ENCODE data around the gene SERPINB1. TPM values are rescaled to one million over a fixed set of nuclear protein-coding genes. Genes with fewer than 3 reads are reported as not detected.

SERPINB1 gene
- total and polyA plus RNA-seq, 5 experiments from 2014 or later, result 65.3 to 130 (median 121) TPM

GRCh38 chr6:2797564-2798031 lies 44.1 kb downstream of the SERPINB1 start:
- peaks cover 16 to 53% (median 25%) of the 10 kb centered on the region in 4 donors for H3K4me1 Mint-ChIP-seq
- peaks cover 0 to 3% (median 0%) of the 10 kb centered on the region in 3 donors for H3K36me3 Mint-ChIP-seq
- H3K27ac Mint-ChIP-seq, result peak overlapping the region in 2 of 10 donors; percentile 34 to 79
- H3K9me3 Mint-ChIP-seq, result no peaks in the 10 kb centered on the region
- no peaks in the 10 kb centered on the region for H3K27me3 Mint-ChIP-seq
- DNase-seq (no peak), ATAC-seq (no peak)
- H3K4me3 Mint-ChIP-seq, result no peak overlapping the region
- POLR2A ChIA-PET, result interaction anchor here (1.2 to 1.8 kb wide), 3 partner anchors 32 to 629 kb away, joined by 3 to 6 read pairs (median 5); partner anchors contain the start of gene WRNIP1

DNA sequence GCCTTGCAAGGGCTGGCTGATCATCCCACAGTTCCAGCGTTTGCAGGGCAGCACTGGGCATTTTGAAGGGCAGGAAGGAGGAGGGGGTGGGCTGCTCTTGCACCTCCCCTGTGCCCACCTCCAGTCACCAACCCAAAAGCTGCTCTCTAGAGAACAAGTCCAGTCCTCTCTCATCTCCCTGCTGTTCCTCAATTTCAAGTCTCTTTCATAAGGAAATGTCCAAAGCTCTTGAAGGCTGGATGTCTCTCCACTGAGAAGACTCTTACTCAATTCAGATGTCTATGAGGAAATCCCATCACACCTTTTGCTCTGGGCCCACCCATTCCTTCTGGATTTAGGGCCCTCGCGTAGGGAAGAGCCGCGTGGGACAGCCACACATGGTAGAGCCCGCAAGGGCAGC lies 44.8 kb downstream of the SERPINB1 start:
- Mint-ChIP-seq H3K9me3 (no peaks in the 10 kb centered on the region), H3K4me1 (peaks cover 18 to 60% (median 31%) of the 10 kb centered on the region in 4 donors), H3K4me3 (no peak overlapping the region), H3K27ac (peak overlapping the region in 4 of 10 donors; percentile 15 to 79 (median 34)), H3K36me3 (peaks cover 0 to 3% (median 0%) of the 10 kb centered on the region in 3 donors), H3K27me3 (no peaks in the 10 kb centered on the region)
- DNase-seq (no peak), ATAC-seq (no peak)
- POLR2A ChIA-PET, result interaction anchor here (1.2 to 1.8 kb wide), 3 partner anchors 32 to 630 kb away, joined by 3 to 6 read pairs (median 5); partner anchors contain the start of gene WRNIP1

DNA sequence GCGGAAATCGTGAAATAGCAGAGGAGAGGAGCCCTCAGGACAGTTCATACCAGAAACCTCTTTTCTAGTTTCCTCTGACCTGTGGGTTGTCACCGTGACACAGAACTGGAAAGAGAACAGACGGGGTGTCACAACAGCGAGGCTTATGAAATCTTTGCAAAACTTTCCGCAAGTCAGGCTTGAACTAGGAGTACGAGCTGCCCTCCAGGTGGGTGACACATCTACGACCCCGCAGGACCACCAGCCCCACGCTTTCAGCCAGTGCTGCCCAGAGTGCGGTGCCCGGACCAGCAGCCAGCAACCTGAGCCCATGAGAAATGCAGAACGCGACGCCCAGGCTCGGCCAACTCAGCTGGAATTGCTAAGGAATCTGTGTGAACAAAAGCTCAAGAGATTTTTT lies 45.7 kb downstream of the SERPINB1 start:
- Mint-ChIP-seq H3K4me1 (peaks cover 20 to 68% (median 38%) of the 10 kb centered on the region in 4 donors), H3K27ac (peak overlapping the region in 3 of 10 donors; percentile 19 to 49 (median 41)), H3K27me3 (no peaks in the 10 kb centered on the region), H3K36me3 (peaks cover 0 to 3% (median 0%) of the 10 kb centered on the region in 3 donors), H3K4me3 (no peak overlapping the region), H3K9me3 (no peaks in the 10 kb centered on the region)
- ATAC-seq (no peak), DNase-seq (no peak)
- POLR2A ChIA-PET, result interaction anchor here (1.3 kb wide), 1 partner anchor 194 kb away, joined by 5 read pairs; no protein-coding TSS in a partner anchor

DNA sequence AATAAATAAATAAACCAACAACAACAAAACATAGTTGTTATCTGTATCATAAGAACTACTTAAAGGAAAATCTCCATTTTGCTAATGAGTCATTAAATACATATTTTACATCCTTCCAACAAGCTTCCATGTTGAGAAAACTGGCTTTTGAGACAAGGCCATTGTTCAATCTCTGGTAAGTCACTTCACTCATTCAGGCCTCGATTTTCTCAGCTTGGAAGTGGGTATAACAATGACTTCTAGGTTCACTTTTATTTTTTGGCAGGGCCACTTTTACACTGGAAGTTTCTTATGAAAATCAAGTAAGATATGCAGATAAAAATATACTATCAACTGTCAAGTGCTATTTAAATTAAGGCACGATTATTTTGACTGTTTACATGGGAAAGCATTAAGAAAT lies 46.5 kb downstream of the SERPINB1 start:
- H3K27me3 Mint-ChIP-seq, result no peaks in the 10 kb centered on the region
- peak overlapping the region in 1 of 10 donors; percentile 19 for H3K27ac Mint-ChIP-seq
- peaks cover 20 to 69% (median 44%) of the 10 kb centered on the region in 4 donors for H3K4me1 Mint-ChIP-seq
- ATAC-seq, result no peak
- no peak overlapping the region for H3K4me3 Mint-ChIP-seq
- POLR2A ChIA-PET, result no interaction called here
- peaks cover 0 to 3% (median 0%) of the 10 kb centered on the region in 3 donors for H3K36me3 Mint-ChIP-seq
- H3K9me3 Mint-ChIP-seq, result no peaks in the 10 kb centered on the region
- DNase-seq, result no peak

DNA sequence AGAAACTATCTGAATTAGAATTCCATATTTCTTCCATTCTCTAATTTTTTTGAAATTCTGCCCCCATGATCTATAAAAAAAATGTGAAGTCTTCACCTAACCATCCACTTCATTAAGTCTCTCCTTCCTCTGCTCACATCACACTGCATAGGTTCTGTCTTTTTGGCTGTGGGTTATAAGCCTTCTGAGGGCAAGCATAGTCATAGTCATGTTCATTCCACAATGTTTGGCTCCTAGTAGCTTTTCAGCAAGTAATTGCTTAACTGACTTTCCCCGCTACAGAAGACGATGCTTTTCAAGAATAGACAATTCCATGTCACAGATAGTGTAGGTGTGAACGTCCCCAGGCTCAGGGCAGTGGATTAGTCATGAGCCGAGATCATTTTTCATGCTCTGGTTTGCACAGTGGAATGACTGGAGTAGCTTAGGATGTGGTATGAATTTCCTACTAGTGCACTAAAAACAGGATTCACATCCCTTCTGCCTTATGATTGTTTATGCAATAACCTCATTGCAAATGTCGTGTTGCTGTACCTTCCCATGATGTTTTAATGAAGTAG lies 47.4 kb downstream of the SERPINB1 start:
- peak overlapping the region in 9 of 10 donors; percentile 41 to 93 (median 91) for H3K27ac Mint-ChIP-seq
- H3K9me3 Mint-ChIP-seq, result no peaks in the 10 kb centered on the region
- H3K4me3 Mint-ChIP-seq, result peak overlapping the region in 4 of 10 donors; percentile 6 to 68 (median 34)
- peaks cover 20 to 60% (median 42%) of the 10 kb centered on the region in 4 donors for H3K4me1 Mint-ChIP-seq
- no peaks in the 10 kb centered on the region for H3K27me3 Mint-ChIP-seq
- POLR2A ChIA-PET, result interaction anchor here (0.9 to 1.6 kb wide), 6 partner anchors 25 to 180 kb away, joined by 3 to 14 read pairs (median 4); partner anchors contain the start of gene SERPINB1
- H3K36me3 Mint-ChIP-seq, result peaks cover 0 to 6% (median 0%) of the 10 kb centered on the region in 3 donors
- no peak for ATAC-seq
- DNase-seq, result no peak

DNA sequence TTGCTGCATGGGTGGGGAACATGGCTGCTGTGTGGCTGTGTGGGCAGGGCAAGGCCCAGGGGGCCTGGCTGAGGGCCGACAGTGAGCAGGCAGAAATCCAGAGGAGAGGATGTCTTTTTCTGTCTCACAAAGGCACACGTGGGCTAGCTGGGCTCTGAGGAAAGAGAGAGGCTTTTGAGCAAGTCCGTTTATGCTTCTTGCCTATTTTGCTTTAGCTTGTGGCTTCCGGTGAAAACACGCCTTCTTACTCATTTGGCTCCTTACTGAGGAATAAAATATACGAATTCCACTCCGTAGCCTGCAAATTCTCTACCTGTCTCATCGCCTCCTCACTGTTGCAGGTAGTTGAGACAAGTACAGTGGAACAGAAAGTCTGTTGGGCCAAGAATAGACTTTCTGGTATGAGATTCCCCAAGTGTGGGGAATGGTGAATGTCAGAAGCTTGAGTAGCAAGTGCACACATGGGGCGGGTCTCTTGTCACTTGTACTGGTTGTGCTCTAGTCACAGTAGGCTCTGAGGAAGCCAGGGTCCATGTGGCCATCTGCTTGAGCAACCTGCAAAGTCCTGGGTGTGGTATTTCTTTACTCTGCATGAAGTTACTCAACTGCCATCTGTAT lies 48.0 kb downstream of the SERPINB1 start:
- Mint-ChIP-seq H3K36me3 (peaks cover 0 to 6% (median 0%) of the 10 kb centered on the region in 3 donors), H3K4me1 (peaks cover 20 to 60% (median 42%) of the 10 kb centered on the region in 4 donors), H3K27ac (peak overlapping the region; percentile 76 to 93 (median 90)), H3K4me3 (peak overlapping the region; percentile 4 to 78 (median 65)), H3K27me3 (no peaks in the 10 kb centered on the region), H3K9me3 (no peaks in the 10 kb centered on the region)
- ATAC-seq, result peak; percentile 55 to 64
- POLR2A ChIA-PET, result interaction anchor here (0.9 to 1.6 kb wide), 6 partner anchors 25 to 181 kb away, joined by 3 to 14 read pairs (median 4); partner anchors contain the start of gene SERPINB1
- peak in 3 of 10 donors; percentile 25 to 38 (median 31) for DNase-seq

DNA sequence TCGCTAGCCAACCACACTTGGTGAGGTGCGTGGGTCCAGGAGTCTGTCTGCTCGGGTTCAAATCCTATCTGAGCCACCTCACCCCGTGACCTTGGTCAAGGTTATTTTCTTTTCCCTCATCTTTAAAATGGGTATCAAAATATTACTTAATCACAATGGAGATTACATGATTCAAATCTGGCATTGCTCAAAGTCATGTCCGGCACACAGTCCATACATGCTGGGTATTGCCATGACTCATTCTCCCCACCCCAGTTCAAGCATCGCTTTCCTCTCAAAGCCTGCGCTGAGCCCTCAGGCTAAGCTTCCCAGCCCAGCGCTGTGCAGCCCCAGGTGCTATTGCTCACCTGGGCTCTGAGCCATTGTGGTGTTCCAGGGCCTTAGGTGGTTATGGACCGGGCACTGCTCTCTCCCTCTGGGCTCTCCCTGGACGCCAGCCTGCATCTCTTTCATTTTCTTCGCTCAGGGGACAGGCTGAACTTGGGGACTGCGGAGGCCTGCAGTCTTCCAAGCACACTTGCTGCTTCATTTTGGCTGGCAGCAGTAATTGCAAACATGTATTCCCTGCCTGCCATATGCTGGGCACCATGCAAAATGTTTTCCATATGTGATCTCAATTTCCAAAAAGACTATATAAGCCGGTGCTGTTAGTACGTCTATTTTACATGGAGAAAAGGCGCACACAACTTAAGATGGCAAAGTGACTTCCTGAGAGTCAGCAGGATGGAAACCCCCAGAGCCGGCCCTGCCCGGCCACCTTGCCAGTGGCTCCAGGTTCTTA lies 49.1 kb downstream of the SERPINB1 start:
- DNase-seq, result no peak
- no peak for ATAC-seq
- peaks cover 20 to 56% (median 41%) of the 10 kb centered on the region in 4 donors for H3K4me1 Mint-ChIP-seq
- H3K36me3 Mint-ChIP-seq, result peaks cover 0 to 10% (median 4%) of the 10 kb centered on the region in 3 donors
- peak overlapping the region in 2 of 10 donors; percentile 68 to 78 for H3K4me3 Mint-ChIP-seq
- H3K9me3 Mint-ChIP-seq, result no peaks in the 10 kb centered on the region
- POLR2A ChIA-PET, result interaction anchor here (0.7 to 2.0 kb wide), 7 partner anchors 19 to 197 kb away, joined by 3 to 31 read pairs (median 4); partner anchors contain the start of gene SERPINB1
- no peaks in the 10 kb centered on the region for H3K27me3 Mint-ChIP-seq
- H3K27ac Mint-ChIP-seq, result peak overlapping the region; percentile 61 to 93 (median 87)

- ATAC-seq (no peak), DNase-seq (no peak)
- Mint-ChIP-seq H3K27ac (peak overlapping the region in 9 of 10 donors; percentile 57 to 86 (median 74)), H3K36me3 (peaks cover 5 to 14% (median 10%) of the 10 kb centered on the region in 3 donors), H3K27me3 (no peaks in the 10 kb centered on the region), H3K4me3 (peak overlapping the region in 9 of 10 donors; percentile 18 to 72 (median 55)), H3K9me3 (no peaks in the 10 kb centered on the region), H3K4me1 (peaks cover 21 to 50% (median 38%) of the 10 kb centered on the region in 4 donors)
- POLR2A ChIA-PET, result interaction anchor here (0.6 to 2.0 kb wide), 10 partner anchors 14 to 198 kb away, joined by 3 to 31 read pairs (median 5); partner anchors contain the start of genes SERPINB1 and WRNIP1
Observed at GRCh38 chr6:2791450-2791974, 50.2 kb downstream of the SERPINB1 start.

- POLR2A ChIA-PET, result interaction anchor here (0.6 to 2.0 kb wide), 8 partner anchors 15 to 199 kb away, joined by 3 to 31 read pairs (median 6); partner anchors contain the start of genes SERPINB1 and WRNIP1
- peak in 9 of 10 donors; percentile 24 to 73 (median 43) for DNase-seq
- H3K9me3 Mint-ChIP-seq, result no peaks in the 10 kb centered on the region
Observed at GRCh38 chr6:2790588-2791449, 50.8 kb downstream of the SERPINB1 start.

DNA sequence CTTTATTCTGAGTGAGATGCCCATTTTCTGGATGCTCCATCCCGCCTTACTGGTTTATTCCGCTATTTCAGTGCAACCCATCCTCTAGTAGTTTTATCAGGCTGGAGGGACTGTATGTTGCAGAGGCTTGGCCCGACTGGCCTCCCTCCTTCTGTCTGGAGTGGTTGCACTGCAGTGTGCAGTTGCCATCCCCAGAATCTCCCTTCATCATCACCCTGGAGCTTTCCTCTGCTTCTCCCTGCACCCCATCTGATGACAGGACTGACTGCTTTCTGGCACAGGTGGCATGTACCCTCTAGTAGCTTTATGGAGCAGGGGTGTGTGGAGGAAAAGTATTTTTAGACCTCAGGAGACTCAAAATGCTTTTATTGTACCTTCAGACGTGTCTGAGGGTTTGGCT lies 55.4 kb downstream of the SERPINB1 start:
- Mint-ChIP-seq H3K4me3 (no peak overlapping the region), H3K4me1 (peaks cover 16 to 34% (median 26%) of the 10 kb centered on the region in 4 donors), H3K27ac (peak overlapping the region in 2 of 10 donors; percentile 20 to 67), H3K9me3 (no peaks in the 10 kb centered on the region), H3K27me3 (no peaks in the 10 kb centered on the region), H3K36me3 (peaks cover 9 to 59% (median 13%) of the 10 kb centered on the region in 3 donors)
- no peak for ATAC-seq
- POLR2A ChIA-PET, result interaction anchor here (1.2 kb wide), 1 partner anchor 70 kb away, joined by 3 read pairs; no protein-coding TSS in a partner anchor
- no peak for DNase-seq

More at GRCh38 chr6:2790588-2791449, 50.8 kb downstream of the SERPINB1 start:
- H3K27ac Mint-ChIP-seq, result peak overlapping the region in 9 of 10 donors; percentile 57 to 86 (median 74)
- H3K4me3 Mint-ChIP-seq, result peak overlapping the region in 9 of 10 donors; percentile 18 to 72 (median 55)
- ATAC-seq, result peak; percentile 73
- H3K36me3 Mint-ChIP-seq, result peaks cover 5 to 20% (median 13%) of the 10 kb centered on the region in 3 donors
- no peaks in the 10 kb centered on the region for H3K27me3 Mint-ChIP-seq
- H3K4me1 Mint-ChIP-seq, result peaks cover 25 to 45% (median 41%) of the 10 kb centered on the region in 4 donors

GRCh38 chr6:2784930-2785329 lies 56.7 kb downstream of the SERPINB1 start:
- no peak for ATAC-seq
- POLR2A ChIA-PET, result interaction anchor here (1.8 kb wide), 1 partner anchor 57 kb away, joined by 6 read pairs; the partner anchor contains the start of gene SERPINB1
- no peak for DNase-seq
- Mint-ChIP-seq H3K27me3 (no peaks in the 10 kb centered on the region), H3K9me3 (no peaks in the 10 kb centered on the region), H3K27ac (peak overlapping the region in 4 of 10 donors; percentile 21 to 60 (median 54)), H3K4me3 (no peak overlapping the region), H3K36me3 (peaks cover 9 to 73% (median 17%) of the 10 kb centered on the region in 3 donors), H3K4me1 (peaks cover 12 to 30% (median 23%) of the 10 kb centered on the region in 4 donors)

Measured in naive thymus-derived CD8-positive, alpha-beta T cell (primary cell).